IMR-90 (cell line): ENCODE data around the gene GNL3.

Experiments
- CTCF ChIP-seq: conservative IDR thresholded peaks from 2 replicates; pipeline ENCODE4 v1.5.1; 2012; ENCODE audit warnings: mild to moderate bottlenecking, low read depth, low read length, improper control_type of control experiment
- FOS ChIP-seq: fragments of 150-350 bp; IDR thresholded peaks from 2 replicates; pipeline ENCODE4 v1.6.1; 2016; ENCODE audit warnings: low read depth, low read length
- MAZ ChIP-seq: IDR thresholded peaks from 2 replicates; pipeline ENCODE4 v1.6.1; 2012; ENCODE audit warnings: low read depth, mild to moderate bottlenecking, low read length, improper control_type of control experiment, moderate library complexity, borderline replicate concordance
- POLR2A ChIP-seq: IDR thresholded peaks from 2 replicates; pipeline ENCODE4 v1.6.1; 2012; ENCODE audit warnings: mild to moderate bottlenecking, low read depth, low read length
- RAD21 ChIP-seq: IDR thresholded peaks from 2 replicates; pipeline ENCODE4 v1.6.1; 2012; ENCODE audit warnings: low read length, improper control_type of control experiment
- RCOR1 ChIP-seq: IDR thresholded peaks from 2 replicates; pipeline ENCODE4 v1.6.1; 2012; ENCODE audit warnings: mild to moderate bottlenecking, low read length, improper control_type of control experiment; ENCODE audit not compliant: insufficient replicate concordance
- RFX5 ChIP-seq: IDR thresholded peaks from 2 replicates; pipeline ENCODE4 v1.8.0; 2012; ENCODE audit warnings: low read depth, mild to moderate bottlenecking, low read length, moderate library complexity
- USF2 ChIP-seq: fragments of 150-350 bp; IDR thresholded peaks from 2 replicates; pipeline ENCODE4 v1.6.1; 2017; ENCODE audit warnings: mild to moderate bottlenecking, antibody characterized with exemption, low read length, low read depth

- no peak for TF ChIP-seq CTCF
- TF ChIP-seq RFX5 = no peak
- TF ChIP-seq POLR2A = no peak
- TF ChIP-seq USF2 = no peak
- no peak for TF ChIP-seq RCOR1
- TF ChIP-seq MAZ = no peak
- TF ChIP-seq RAD21 = no peak
- no peak for TF ChIP-seq FOS
Measured at GRCh38 chr3:52697632-52697965, 11.8 kb downstream of the GNL3 start.
